HepG2 (cell line): ENCODE measurements around the gene AKTIP. TPM values are rescaled to one million over a fixed set of nuclear protein-coding genes. Genes with fewer than 3 reads are reported as not detected.

Experiments used
- ATAC-seq: fragments of 200-7000 bp; cut with Tn5 transposase; 3 replicates; pipeline ENCODE4 v1.9.1; 2020; ENCODE audit warnings: mild to moderate bottlenecking, moderate library complexity
- BruUV-seq: library from RNA; stranded (reverse); fragments of 400-500 nt; replicated peaks from 2 replicates; lab custom pipeline; 2021; lab: Mats Ljungman, UMichigan
- CTCF ChIA-PET: fragments of 300-600 bp; formaldehyde crosslinking; extraction: SDS; loops from one replicate; lab custom pipeline; 2021; ENCODE audit warnings: low total read pairs, inconsistent platforms, low intra/inter-chr PET ratio; lab: Yijun Ruan, JAX
- POLR2A ChIA-PET: fragments of 350-600 bp; sonication (Branson Sonifier 250); formaldehyde crosslinking; loops from one replicate; lab custom pipeline; 2020; ENCODE audit warnings: antibody characterized with exemption, inconsistent platforms; lab: Yijun Ruan, JAX
- DNase-seq: peaks from one replicate; pipeline ENCODE4 v3.0.0-alpha.2; 2015; ENCODE audit warnings: low spot score
- FAIRE-seq: peaks from 3 replicates; lab custom pipeline; 2011; peaks lifted over from hg19 to GRCh38; lab: Jason Lieb, UNC
- H2AFZ ChIP-seq: one replicate; pipeline ENCODE4 v1.6.1; 2011; ENCODE audit warnings: low read length, inconsistent platforms
- H3K27ac ChIP-seq: fragments of 300-600 bp; 3 replicates; pipeline ENCODE4 v1.8.0; 2011; ENCODE audit warnings: mixed run types, mild to moderate bottlenecking, mixed read lengths, low read length, inconsistent platforms; ENCODE audit not compliant: insufficient read depth; ENCODE audit errors: extremely low read length
- H3K27me3 ChIP-seq, 2 experiments: fragments of 200-600 bp in 1 of 2; 2 replicates in 1 of 2; 3 replicates in 1 of 2; pipeline versions ENCODE4 v1.6.0 to v1.8.0; 2011; ENCODE audit warnings: low read length in 2 of 2, mild to moderate bottlenecking in 2 of 2, moderate library complexity in 2 of 2, inconsistent platforms in 1 of 2; ENCODE audit not compliant: insufficient read depth in 2 of 2, control insufficient read depth in 1 of 2
- H3K36me3 ChIP-seq, 2 experiments: fragments of 200-600 bp in 1 of 2; replicated peaks in 1 of 2; 2 replicates in 1 of 2; 3 replicates in 1 of 2; pipeline versions ENCODE4 v1.5.1 to v1.8.0; 2011; ENCODE audit warnings: low read length in 2 of 2, inconsistent platforms in 1 of 2; ENCODE audit not compliant: insufficient read depth in 2 of 2, control insufficient read depth in 1 of 2
- H3K4me1 ChIP-seq: 2 replicates; pipeline ENCODE4 v1.5.1; 2012; ENCODE audit warnings: low read length, inconsistent platforms; ENCODE audit not compliant: insufficient read depth
- H3K4me2 ChIP-seq: 2 replicates; pipeline ENCODE4 v1.6.0; 2011; ENCODE audit warnings: low read depth, low read length, inconsistent platforms
- H3K4me3 ChIP-seq, 3 experiments: fragments of 200-600 bp in 1 of 3; sonication (generic), shearing (Covaris generic) in 1 of 3; replicated peaks in 1 of 3; 2 replicates each; pipeline ENCODE4 v1.5.1; 2011 to 2016; ENCODE audit warnings: low read length in 3 of 3, inconsistent platforms in 2 of 3, low read depth in 2 of 3, mild to moderate bottlenecking in 2 of 3, control low read depth in 1 of 3, mixed read lengths in 1 of 3; ENCODE audit not compliant: insufficient read depth in 1 of 3
- H3K79me2 ChIP-seq: one replicate; pipeline ENCODE4 v1.6.1; 2011; ENCODE audit warnings: low read length, inconsistent platforms; ENCODE audit not compliant: insufficient read depth
- H3K9ac ChIP-seq: 2 replicates; pipeline ENCODE4 v1.6.0; 2011; ENCODE audit warnings: mild to moderate bottlenecking, low read depth, low read length, inconsistent platforms; ENCODE audit not compliant: insufficient read depth
- H3K9me3 ChIP-seq: 2 replicates; pipeline ENCODE4 v1.5.1; 2012; ENCODE audit warnings: mild to moderate bottlenecking, low read length
- H4K20me1 ChIP-seq: 2 replicates; pipeline ENCODE4 v1.6.0; 2011; ENCODE audit warnings: inconsistent platforms, mild to moderate bottlenecking, low read length, moderate library complexity; ENCODE audit not compliant: insufficient read depth
- AGO2 ChIP-seq: fragments of 200-400 bp; formaldehyde crosslinking; optimal IDR thresholded peaks from 2 replicates; pipeline ENCODE3; 2017; ENCODE audit warnings: mild to moderate bottlenecking, low read depth, low read length, moderate library complexity
- ARID4A ChIP-seq: sonication (generic); formaldehyde crosslinking; IDR thresholded peaks from 2 replicates; pipeline ENCODE4 v1.5.0; 2020; ENCODE audit warnings: mild to moderate bottlenecking, missing genetic modification reagents, borderline replicate concordance
- BCL6 ChIP-seq: IDR thresholded peaks from 2 replicates; pipeline ENCODE4 v1.6.1; 2016; ENCODE audit warnings: missing genetic modification reagents, missing compliant biosample characterization
- HOXA9 ChIP-seq: sonication (generic); formaldehyde crosslinking; IDR thresholded peaks from 2 replicates; pipeline ENCODE4 v1.8.1; 2022; ENCODE audit warnings: missing genetic modification reagents, mild to moderate bottlenecking, moderate library complexity, borderline replicate concordance
- IKZF4 ChIP-seq: sonication (generic); formaldehyde crosslinking; IDR thresholded peaks from 2 replicates; pipeline ENCODE4 v1.5.1; 2020; ENCODE audit warnings: borderline replicate concordance, mild to moderate bottlenecking, low read depth, missing genetic modification reagents; ENCODE audit errors: not compliant biosample characterization
- ISX ChIP-seq: sonication (generic); formaldehyde crosslinking; conservative IDR thresholded peaks from 2 replicates; pipeline ENCODE4 v1.5.0; 2020; ENCODE audit warnings: missing genetic modification reagents
- MNT ChIP-seq: fragments of 450-650 bp; IDR thresholded peaks from 2 replicates; pipeline ENCODE4 v1.6.1; 2016
- NAIF1 ChIP-seq: sonication (generic); formaldehyde crosslinking; IDR thresholded peaks from 2 replicates; pipeline ENCODE4 v1.5.0; 2020; ENCODE audit warnings: mild to moderate bottlenecking, missing genetic modification reagents, borderline replicate concordance
- NCOA1 ChIP-seq: sonication (generic); formaldehyde crosslinking; IDR thresholded peaks from 2 replicates; pipeline ENCODE4 v1.9.0; 2021; ENCODE audit warnings: missing genetic modification reagents
- NFKBIZ ChIP-seq: IDR thresholded peaks from 2 replicates; pipeline ENCODE4 v1.6.1; 2018; ENCODE audit warnings: missing genetic modification reagents, missing compliant biosample characterization
- PRDM10 ChIP-seq: sonication (generic); formaldehyde crosslinking; IDR thresholded peaks from 2 replicates; pipeline ENCODE4 v1.4.0; 2020; ENCODE audit warnings: low read depth, missing genetic modification reagents
- THAP11 ChIP-seq: IDR thresholded peaks from 2 replicates; pipeline ENCODE4 v1.6.1; 2016; ENCODE audit warnings: missing biosample characterization, missing genetic modification reagents
- U2AF1 ChIP-seq: fragments of 200-400 bp; formaldehyde crosslinking; optimal IDR thresholded peaks from 2 replicates; pipeline ENCODE3; 2017; ENCODE audit warnings: mild to moderate bottlenecking, low read depth, low read length
- ZNF44 ChIP-seq: sonication (generic); formaldehyde crosslinking; IDR thresholded peaks from 2 replicates; pipeline ENCODE4 v1.5.1; 2020; ENCODE audit warnings: mild to moderate bottlenecking, missing genetic modification reagents
- ZNF614 ChIP-seq: IDR thresholded peaks from 2 replicates; pipeline ENCODE4 v1.6.1; 2018; ENCODE audit warnings: missing biosample characterization, missing genetic modification reagents, inconsistent platforms, borderline replicate concordance
- ZNF720 ChIP-seq: sonication (generic); formaldehyde crosslinking; IDR thresholded peaks from 2 replicates; pipeline ENCODE4 v1.4.0; 2020; ENCODE audit warnings: missing genetic modification reagents
- ZNF737 ChIP-seq: sonication (generic); formaldehyde crosslinking; IDR thresholded peaks from 2 replicates; pipeline ENCODE4 v1.5.0; 2020; ENCODE audit warnings: missing genetic modification reagents, mild to moderate bottlenecking, borderline replicate concordance
- WGBS: methylation state at CpG from one replicate; pipeline ENCODE4 v1.1.6; 2017; ENCODE audit warnings: low lambda C conversion rate; 5-methylcytosine and 5-hydroxymethylcytosine counted together
- in situ Hi-C: cut with HindIII; loops from 2 replicates; pipeline ENCODE4 v1.10.0; 2017; ENCODE audit warnings: low pct_unique_long_range_greater_than_20kb; ENCODE audit not compliant: extremely low pct_ligation_motif_present
- intact Hi-C: fragments of 100-400 bp; cut with micrococcal nuclease; formaldehyde crosslinking; loops from one replicate; pipeline ENCODE4 v1.10.0; 2022; ENCODE audit not compliant: unreplicated experiment
- polyA plus RNA-seq, 8 experiments: library from polyadenylated mRNA; depleted of rRNA in 3 of 8; stranded (reverse) in 7 of 8; unstranded in 1 of 8; fragments of >200 nt; fragmentation: Illumina TruSeq in 4 of 8; extraction: Trizol in 4 of 8; gene quantifications; 2 replicates each; pipeline versions ENCODE4 v1.2.1 to v1.2.3, GENCODE V29; 2011 to 2016; ENCODE audit warnings: low read depth in 4 of 8, missing spikeins in 1 of 8, mixed read lengths in 1 of 8; ENCODE audit not compliant: insufficient read depth in 1 of 8
- total RNA-seq, 5 experiments: library from RNA; depleted of rRNA; stranded (reverse); fragments of >200 nt; fragmentation: Illumina TruSeq; extraction: Trizol; gene quantifications; 2 replicates each; pipeline ENCODE4 v1.2.3, GENCODE V29; 2016; ENCODE audit warnings: low read depth in 1 of 5

The AKTIP gene
- total and polyA plus RNA-seq, 2 of the 13 experiments (the other 11 are each of a cell fraction or from before 2014, with no cell fraction given) = 28.8 to 49.0 TPM

GRCh38 chr16:53478965-53479364 lies 24.0 kb downstream of the AKTIP start:
- no peak for DNase-seq
- H3K36me3 ChIP-seq = peaks cover 27 to 70% of the 10 kb centered on the region in 2 experiments
- no peak for FAIRE-seq
- BruUV-seq = no TSS peak
- H3K4me3 ChIP-seq = no peak overlapping the region
- H3K27me3 ChIP-seq = no peaks in the 10 kb centered on the region
- ChIA-PET CTCF (no interaction called here), POLR2A (no interaction called here)
- H3K9me3 ChIP-seq = no peaks in the 10 kb centered on the region
- no peaks in the 10 kb centered on the region for H4K20me1 ChIP-seq
- no peak overlapping the region for H3K4me2 ChIP-seq
- in situ Hi-C loops (no loop called here), intact Hi-C loops (no loop called here)
- H2AFZ ChIP-seq = no peak overlapping the region
- no peak overlapping the region for H3K27ac ChIP-seq
- H3K79me2 ChIP-seq = no peaks in the 10 kb centered on the region
- ATAC-seq = no peak
- no peaks in the 10 kb centered on the region for H3K4me1 ChIP-seq
- H3K9ac ChIP-seq = no peak overlapping the region
- 97% methylated on average over 5 of the region's 5 CpGs for WGBS
- TF ChIP-seq NAIF1 (CRISPR knock-in tag) (no peak), PRDM10 (CRISPR knock-in tag) (no peak), ZNF737 (CRISPR knock-in tag) (no peak), ISX (CRISPR knock-in tag) (no peak), NFKBIZ (CRISPR knock-in tag) (no peak), THAP11 (CRISPR knock-in tag) (no peak), AGO2 (no peak), ZNF614 (no peak), ZNF720 (CRISPR knock-in tag) (no peak), ZNF44 (CRISPR knock-in tag) (no peak), HOXA9 (CRISPR knock-in tag) (no peak), NCOA1 (CRISPR knock-in tag) (no peak), IKZF4 (CRISPR knock-in tag) (no peak), BCL6 (CRISPR knock-in tag) (no peak), ARID4A (CRISPR knock-in tag) (no peak), U2AF1 (no peak), MNT (no peak)
